Stimulated activated CD4-positive, alpha-beta T cell treated with anti-CD3 and anti-CD28 coated beads, Interleukin-1b, Interleukin-23, amount 100 ng/mL, for 24 hours (primary cell): Measurements from ENCODE around the gene TTC23.

Source experiments
- DNase-seq, 4 experiments: peaks; one replicate each; pipeline ENCODE4 v3.0.0-alpha.2; 2020; ENCODE audit warnings: low read depth in 4 of 4, low spot score in 1 of 4

TTC23 gene, protein sequence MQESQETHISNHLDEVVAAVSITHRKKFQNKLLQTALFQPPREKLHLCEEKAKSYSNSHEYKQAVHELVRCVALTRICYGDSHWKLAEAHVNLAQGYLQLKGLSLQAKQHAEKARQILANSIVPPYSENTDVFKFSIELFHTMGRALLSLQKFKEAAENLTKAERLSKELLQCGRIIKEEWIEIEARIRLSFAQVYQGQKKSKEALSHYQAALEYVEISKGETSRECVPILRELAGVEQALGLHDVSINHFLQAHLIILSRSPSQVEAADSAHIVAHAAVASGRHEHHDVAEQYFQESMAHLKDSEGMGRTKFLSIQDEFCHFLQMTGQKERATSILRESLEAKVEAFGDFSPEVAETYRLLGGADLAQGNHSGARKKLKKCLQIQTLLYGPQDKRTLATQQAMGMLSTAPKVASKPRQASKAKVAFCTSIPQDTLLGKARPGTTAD

GRCh38 chr15:99249270-99249841 is at the start of gene TTC23:
Gene TTC23, minus strand, starts transcription at chr15:99249581. Its CDS starts 20,869 bp downstream, at chr15:99228712.
- no peak for DNase-seq

- no peak for DNase-seq
Measured at GRCh38 chr15:99296386-99296785, 47.0 kb upstream of the TTC23 start.

DNA sequence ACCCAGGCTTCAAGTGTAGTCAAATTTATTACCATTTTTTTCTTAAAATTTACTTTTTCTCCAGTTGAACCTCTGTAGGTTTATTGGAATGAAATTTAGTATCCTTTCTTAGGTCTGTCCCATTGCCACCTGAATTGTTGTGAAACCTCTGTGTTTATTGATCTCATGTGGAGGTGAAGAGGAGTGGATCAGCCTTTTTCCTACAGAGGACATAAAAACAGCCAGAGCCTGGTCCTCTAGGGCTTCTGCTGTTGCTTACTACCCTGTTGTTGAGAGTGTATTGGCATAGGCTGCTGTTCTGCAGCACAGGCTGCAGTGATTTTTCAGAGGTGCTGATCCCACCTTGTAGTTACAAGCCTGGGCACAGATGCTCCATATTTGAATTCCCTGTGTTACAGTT is 46.5 kb upstream of the TTC23 start:
- no peak for DNase-seq

DNA sequence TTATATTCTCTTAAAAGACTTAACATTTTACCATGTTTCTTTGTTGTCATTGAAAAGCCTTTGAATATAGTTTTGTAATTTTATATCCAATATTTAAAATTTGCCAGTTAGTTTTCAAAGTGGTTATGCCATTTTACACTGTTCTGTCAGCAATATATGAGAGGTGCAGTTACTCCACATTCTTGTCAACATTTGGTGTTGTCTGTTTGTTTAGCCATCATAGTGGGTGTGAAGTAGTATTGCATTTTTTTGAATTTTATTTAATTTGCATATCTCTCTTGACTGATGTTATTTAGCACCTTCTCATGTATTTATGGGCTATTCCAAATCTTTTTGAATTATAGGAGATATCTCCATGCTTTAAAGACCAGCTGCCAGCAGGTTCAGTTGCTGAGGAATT is 42.3 kb upstream of the TTC23 start:
- DNase-seq = no peak

GRCh38 chr15:99283717-99284116 is 34.3 kb upstream of the TTC23 start:
- DNase-seq = no peak

GRCh38 chr15:99282586-99282985 is 33.2 kb upstream of the TTC23 start:
- DNase-seq = no peak

GRCh38 chr15:99282121-99282520 is 32.7 kb upstream of the TTC23 start:
- DNase-seq = no peak

DNA sequence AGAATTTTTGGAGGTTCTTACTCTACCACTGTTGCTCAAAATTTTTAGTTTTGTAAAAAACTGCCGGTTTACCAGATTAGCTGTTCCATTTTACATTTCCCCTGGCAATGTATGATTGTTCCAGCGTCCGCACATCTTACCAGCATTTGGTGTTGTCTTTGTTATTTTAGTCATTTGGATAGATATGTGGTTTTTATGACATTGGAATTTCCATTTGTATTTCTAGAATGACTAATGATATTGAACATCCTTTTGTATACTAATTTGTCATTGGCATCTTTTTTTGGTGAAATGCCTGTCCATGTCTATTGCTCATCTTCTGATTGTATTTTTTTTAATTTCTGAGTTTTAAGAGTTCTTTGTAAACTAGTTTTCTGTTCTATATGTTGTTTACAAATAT is 30.4 kb upstream of the TTC23 start:
- DNase-seq = no peak

DNA sequence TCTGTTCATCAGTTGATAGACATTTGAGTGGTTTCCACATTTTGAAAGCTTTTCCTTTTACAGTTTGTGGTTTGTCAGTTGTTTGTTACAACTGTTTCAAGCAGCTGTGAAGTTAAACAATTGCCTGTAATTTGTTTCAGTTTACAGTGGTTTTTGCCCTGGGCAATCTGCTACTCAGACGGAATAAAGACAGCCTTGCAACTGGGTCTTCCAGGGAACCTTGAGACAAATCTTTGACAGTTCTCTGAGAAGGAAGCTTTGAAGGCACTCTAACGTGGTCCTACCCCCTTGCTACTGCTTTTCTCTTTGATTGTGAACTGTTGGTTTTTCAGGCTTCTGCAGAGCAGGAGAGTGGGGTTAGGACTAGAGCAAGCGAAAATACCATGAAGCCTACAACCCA is 29.9 kb upstream of the TTC23 start:
- DNase-seq = no peak

- no peak for DNase-seq
Measured at GRCh38 chr15:99275525-99276128, 26.2 kb upstream of the TTC23 start.

- DNase-seq = no peak
Measured at GRCh38 chr15:99275061-99275460, 25.7 kb upstream of the TTC23 start.

GRCh38 chr15:99273801-99274200 is 24.4 kb upstream of the TTC23 start:
- DNase-seq = no peak

- DNase-seq = no peak
Measured at GRCh38 chr15:99268431-99268830, 19.1 kb upstream of the TTC23 start.

- no peak for DNase-seq
Measured at GRCh38 chr15:99267957-99268356, 18.6 kb upstream of the TTC23 start.

- DNase-seq = no peak
Measured at GRCh38 chr15:99265541-99266070, 16.2 kb upstream of the TTC23 start.

DNA sequence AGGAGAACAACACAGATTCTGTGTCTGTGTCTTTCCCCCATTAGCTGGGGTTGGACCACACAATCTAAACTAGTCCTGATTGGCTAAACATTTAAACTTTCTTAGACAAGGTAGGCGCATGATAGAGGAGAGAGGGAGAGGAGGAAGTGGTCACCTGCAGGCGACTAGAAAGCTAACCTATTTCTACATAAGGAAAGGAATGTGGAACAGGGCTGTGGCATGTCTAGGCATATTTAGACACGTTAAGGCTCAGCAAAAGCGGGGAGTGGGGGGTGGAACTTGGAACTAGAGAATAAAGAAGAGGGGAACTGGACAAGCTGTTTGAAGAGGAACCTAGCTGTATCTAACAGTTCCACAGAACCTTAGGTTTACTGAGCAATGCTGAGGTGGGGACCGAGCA is 14.7 kb upstream of the TTC23 start:
- DNase-seq = no peak

DNA sequence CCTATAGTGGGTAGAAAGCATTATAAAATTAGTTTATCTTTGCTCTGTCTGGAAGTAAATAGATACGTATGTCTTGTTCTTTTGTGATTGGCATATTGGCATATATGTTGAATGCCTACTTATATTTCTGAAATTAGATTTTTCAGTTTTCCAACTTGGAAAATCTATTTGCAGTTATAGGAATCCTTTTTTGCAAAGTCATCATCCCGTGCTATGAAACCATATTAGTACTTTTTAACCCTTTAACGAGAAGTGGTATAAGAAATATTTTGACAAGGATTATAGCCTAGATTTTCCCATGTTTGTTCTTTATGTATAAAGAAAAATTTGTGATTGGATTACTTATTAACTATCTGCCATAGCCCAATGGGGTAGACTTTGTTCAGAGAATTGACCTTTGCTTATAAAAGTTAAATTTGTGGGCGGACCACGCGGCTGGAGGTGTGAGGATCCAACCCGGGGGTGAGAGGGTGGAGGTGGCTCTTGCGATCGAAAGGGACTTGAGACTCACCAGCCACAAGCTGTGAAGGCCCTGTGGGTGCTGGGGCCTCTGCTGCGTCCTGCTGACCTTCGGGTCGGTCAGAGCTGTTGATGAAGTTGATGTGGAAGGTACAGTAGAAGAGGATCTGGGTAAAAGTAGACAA is 7.8 kb upstream of the TTC23 start:
- no peak for DNase-seq

DNA sequence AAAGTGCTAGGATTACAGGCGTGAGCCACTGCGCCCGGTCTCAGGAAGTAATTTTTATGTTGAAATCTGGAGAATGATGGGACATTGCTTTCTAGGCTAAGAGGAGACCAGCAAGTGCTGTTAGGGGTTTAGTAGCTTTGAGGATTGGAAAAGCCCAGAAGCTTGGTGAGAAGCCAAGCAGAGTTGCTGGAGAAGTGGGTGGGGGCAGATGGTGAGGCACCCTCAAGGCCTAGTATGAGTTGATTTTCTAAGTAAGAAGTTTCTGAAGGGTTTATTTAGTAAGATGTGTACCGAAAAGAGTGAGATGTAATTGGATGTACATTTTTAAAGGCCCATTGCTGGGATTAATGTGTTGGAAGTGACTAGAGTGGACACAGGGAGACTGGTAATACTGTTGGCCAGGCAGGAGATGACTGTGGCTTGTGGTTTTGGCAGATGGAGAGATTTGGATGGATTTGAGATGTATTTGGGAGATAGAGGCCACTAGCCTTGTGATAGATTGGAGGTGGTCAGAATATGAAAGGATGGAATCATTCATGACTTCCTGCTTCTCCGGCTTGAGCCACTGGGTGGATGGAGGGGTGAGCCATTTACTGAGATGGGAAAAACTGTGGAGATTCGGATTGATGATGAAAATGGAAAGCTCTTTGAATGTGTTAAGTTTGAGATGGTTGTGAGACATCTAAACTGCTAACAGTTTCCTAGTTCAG is 4.2 kb upstream of the TTC23 start:
- no peak for DNase-seq

DNA sequence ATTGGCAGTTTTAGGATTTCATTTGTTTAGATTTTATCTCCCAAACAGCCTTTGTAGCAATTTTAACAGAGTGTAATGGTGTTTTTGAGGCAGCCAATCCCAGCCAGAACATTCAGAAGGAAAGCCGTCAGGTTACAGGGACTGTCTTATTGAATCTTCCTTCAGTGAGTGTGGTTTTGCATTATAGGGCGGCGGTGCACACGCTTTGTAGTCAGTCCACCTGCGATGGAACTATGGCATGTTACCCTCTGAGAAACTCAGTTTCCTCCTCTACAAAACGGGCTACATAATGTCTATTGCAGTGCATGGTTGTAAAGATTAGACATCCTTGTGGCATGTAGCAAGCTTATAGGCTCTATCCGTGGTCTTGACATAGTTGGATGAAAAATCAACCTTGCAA is 2.9 kb upstream of the TTC23 start:
- no peak for DNase-seq

- DNase-seq = peak; percentile 75 to 94 (median 92)
Measured at GRCh38 chr15:99250857-99251841, 1.8 kb upstream of the TTC23 start, which contains the start of gene LRRC28. Gene LRRC28, plus strand, starts transcription at chr15:99251481. Its CDS starts 4,477 bp downstream, at chr15:99255958.
